HFF-Myc (cell line): ENCODE data around the gene GRID1.

ENCODE experiments used
- DNase-seq: peaks from one replicate; pipeline ENCODE4 v3.0.0-alpha.2; 2011; ENCODE audit warnings: low read depth; ENCODE audit errors: extremely low read depth
- H3K4me3 ChIP-seq: replicated peaks from 2 replicates; pipeline ENCODE4 v1.5.1; 2011; ENCODE audit warnings: low read depth, mild to moderate bottlenecking, control low read depth, low read length
- CTCF ChIP-seq: IDR thresholded peaks from 2 replicates; pipeline ENCODE4 v1.5.1; 2012; ENCODE audit warnings: mild to moderate bottlenecking, low read depth, low read length, control low read depth; ENCODE audit errors: missing control alignments

The GRID1 gene

GRCh38 chr10:86068231-86069054, 298.2 kb downstream of the GRID1 start:
- no peak overlapping the region for H3K4me3 ChIP-seq
- no peak for DNase-seq
- no peak for TF ChIP-seq CTCF

DNA sequence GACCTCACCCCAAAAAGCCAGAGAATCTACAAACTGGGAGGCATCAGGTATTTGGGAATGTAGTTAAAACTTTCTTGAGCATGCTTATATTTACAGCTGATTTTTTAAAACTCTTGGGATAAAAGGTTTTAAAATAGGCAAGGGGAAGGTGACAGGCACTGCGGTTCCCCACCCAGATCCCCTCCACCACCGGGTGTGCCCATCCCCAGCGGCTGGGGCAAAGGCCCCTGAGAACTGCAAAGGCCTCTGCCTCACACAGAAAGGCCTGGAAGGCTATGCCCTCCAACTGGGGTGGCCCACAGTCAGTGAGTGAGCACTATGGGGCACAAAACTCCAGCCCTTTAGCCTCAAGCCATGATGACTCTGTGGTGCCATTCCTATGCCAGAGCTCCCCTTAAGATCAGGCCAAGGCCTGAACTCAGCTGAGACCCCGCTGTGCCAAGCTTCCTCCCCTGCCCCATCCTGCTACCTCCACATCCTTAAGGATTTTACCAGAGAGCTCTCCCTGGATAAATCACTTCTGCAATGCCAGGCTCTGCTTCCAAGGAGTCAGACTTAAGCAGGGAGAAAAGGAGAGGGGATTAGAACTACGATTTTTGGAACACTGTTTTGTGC, 299.1 kb downstream of the GRID1 start:
- H3K4me3 ChIP-seq = no peak overlapping the region
- no peak for DNase-seq
- no peak for TF ChIP-seq CTCF

DNA sequence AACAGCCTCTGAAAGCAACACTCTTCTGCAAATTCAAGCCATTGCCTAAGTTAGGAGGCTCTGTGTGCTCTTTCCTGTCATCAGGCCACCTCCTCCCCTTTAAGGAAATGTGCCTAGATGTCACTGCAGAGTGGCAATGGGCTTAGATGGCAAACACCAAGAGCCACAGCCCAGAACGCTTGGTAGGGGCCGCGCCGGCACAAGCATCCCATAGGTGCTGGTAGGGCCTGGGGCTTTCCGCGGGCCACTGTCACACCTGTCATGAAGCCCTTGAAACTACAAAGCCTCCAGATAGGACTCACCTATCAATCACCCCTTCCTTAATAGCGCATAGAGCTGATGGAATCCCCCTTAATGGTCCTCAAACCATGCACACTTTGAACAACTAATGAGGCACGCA, 299.9 kb downstream of the GRID1 start:
- no peak for TF ChIP-seq CTCF
- H3K4me3 ChIP-seq = no peak overlapping the region
- DNase-seq = no peak

DNA sequence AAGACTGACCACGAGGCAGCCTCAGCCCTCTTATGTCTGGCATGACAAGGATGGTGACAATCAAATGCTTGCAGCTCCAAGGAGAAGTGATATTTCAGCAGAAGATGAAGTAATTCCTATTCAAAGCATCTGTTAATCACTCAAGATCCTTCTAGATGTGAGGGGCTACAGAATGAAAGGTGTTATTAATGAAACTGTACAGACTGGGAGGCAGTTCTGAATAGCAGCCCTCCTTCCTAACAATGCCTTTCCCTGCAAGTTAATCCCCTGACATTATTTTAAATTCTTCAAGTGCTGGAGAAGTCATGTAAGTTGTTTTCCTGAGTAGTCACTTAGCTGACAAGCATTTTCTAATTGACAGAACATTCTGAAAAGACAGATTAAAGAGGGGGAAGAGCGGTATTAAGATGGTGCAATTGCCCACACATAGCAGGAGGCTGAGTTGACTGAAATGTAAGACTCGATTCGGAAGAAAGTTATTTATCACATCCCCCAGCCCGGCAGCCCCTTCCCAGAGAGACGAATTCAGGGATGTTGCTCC, 300.8 kb downstream of the GRID1 start:
- no peak for TF ChIP-seq CTCF
- DNase-seq = no peak
- no peak overlapping the region for H3K4me3 ChIP-seq

DNA sequence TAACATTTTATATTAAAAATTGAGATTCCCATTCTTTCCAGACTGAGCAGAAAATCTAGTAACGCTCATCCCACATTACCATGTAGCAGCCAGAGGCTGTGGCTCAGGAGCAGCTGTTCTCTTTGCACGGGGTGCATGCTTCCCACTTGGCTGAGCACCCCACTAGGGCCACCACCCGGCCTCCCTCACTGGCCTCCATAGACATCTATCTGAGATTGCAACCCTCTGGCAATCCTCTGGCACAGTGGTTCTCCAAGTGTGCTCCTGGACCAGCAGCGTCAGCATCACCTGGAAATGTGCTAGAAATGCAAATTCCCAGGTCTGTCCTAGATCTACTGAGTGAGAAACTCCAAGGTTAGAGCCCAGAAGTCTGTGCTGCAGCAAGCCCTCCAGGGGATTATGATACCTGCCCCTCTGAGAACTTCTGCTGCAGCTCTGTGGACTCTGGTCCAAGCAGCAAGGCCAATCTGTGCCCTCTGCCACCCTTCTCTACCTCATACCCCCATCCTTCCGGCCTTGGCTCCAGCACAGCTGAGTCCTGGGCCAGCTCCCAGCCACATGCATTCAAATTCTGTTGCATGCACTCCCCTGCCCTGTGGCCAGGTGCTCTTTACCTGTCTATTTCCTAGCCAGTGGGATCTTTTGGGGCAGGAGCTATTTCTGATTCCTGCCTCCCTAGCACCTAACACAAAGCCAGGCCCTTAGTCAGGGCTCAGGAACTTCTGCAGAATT, 301.5 kb downstream of the GRID1 start:
- no peak for DNase-seq
- TF ChIP-seq CTCF = no peak
- no peak overlapping the region for H3K4me3 ChIP-seq

DNA sequence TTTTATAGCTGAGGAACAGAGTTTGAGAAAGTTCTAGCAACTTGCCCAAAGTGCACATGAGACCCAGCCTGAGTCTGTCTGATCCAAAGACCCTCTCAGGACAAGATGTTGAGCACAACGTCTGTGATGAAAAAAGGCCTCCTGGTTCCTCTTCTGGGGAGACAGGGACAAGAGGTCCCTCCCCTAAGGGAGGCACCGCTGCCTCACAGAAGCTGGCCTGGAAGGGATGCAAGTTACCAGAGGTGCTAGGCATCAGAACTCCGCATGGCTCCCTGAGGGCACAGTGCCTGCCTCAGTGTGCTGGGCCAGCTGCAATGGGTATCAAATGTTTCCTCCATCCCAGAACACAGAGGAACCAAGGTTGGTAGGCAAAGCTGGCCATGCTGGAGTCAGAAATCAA, 302.4 kb downstream of the GRID1 start:
- DNase-seq = no peak

More for the DNA sequence above, 302.4 kb downstream of the GRID1 start:
- no peak for TF ChIP-seq CTCF
- no peak overlapping the region for H3K4me3 ChIP-seq
